ENCODE results near the gene TM7SF2.

Gene TM7SF2

GRCh38 chr11:65159012-65159411 is 47.3 kb downstream of the TM7SF2 start:
- no peak for DNase-seq

DNA sequence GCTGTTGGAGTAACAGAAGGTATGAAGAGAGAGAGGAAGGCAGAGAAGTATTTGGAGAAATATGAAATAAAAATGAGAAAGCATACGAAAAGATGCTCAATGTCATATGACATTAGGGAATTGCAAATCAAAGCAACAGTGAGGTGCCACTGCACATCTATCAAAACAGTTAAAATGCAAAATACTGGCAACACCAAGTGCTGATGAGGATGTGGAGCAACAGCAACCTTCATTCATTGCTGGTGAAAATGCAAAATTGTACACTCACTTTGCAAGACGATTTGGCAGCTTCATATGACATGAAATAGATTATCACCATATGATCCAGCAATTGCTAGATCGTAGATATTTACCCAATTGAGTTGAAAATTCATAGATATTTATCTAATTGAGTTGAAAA is 49.0 kb downstream of the TM7SF2 start:
- DNase-seq, result no peak

GRCh38 chr11:65163684-65164083 is 52.0 kb downstream of the TM7SF2 start:
- DNase-seq, result no peak
